ENCODE data around the gene RRP1. TPM values are rescaled to one million over a fixed set of nuclear protein-coding genes. Genes with fewer than 3 reads are reported as not detected.
A peak's percentile ranks its signal among the peaks of the same experiment; 100 is the strongest.

RRP1 gene
- polyA plus RNA-seq, 1 of the 3 experiments (the other 2 are of a cell fraction), result 22.7 TPM

DNA sequence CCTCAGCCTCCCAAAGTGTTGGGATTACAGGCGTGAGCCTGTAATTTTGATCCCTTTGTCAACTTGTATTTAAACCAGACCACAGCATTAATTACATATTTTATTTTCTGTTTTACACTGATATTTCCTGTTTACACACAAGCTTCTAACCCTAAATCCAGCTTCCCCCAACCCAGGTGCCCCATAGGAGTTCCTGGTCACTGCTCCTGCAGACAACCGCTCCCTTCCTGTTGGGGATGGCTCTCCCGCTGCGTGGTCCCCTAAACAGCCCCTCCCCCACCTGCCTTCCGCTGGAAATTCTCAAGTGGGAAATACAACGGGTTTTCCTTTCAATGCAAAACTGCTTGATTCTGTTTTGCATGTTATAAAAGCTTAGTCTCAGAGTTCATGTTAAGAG lies 17.0 kb upstream of the RRP1 start:
- no peak overlapping the region for H3K4me3 ChIP-seq (ENCODE audit: low read depth in 2 of 2, low read length in 1 of 2)
- H3K27ac ChIP-seq (ENCODE audit: low read depth in 2 of 2, low read length in 1 of 2), result no peak overlapping the region
- TF ChIP-seq MEF2A (IDR thresholded peaks at IDR 0.05; ENCODE audit: borderline replicate concordance, low read depth), result no peak
- TF ChIP-seq ZBTB33 (IDR thresholded peaks at IDR 0.05; ENCODE audit: borderline replicate concordance, low read depth), result no peak
- no peak for TF ChIP-seq MAX (IDR thresholded peaks at IDR 0.05; ENCODE audit: low read depth)
- TF ChIP-seq POLR2AphosphoS5 (IDR thresholded peaks at IDR 0.05; ENCODE audit: low read depth, low read length), result no peak
- no peak for TF ChIP-seq ELF1 (IDR thresholded peaks at IDR 0.05)
- TF ChIP-seq RAD21 (IDR thresholded peaks at IDR 0.05; ENCODE audit: low read length), result no peak
- no peak for TF ChIP-seq SMC3 (IDR thresholded peaks at IDR 0.05; ENCODE audit: low read depth, low read length)
- no peak for TF ChIP-seq GATA2 (CRISPR knock-in tag; IDR thresholded peaks at IDR 0.05)
- TF ChIP-seq SIN3A (IDR thresholded peaks at IDR 0.05; ENCODE audit: borderline replicate concordance, low read depth, low read length), result no peak
- TF ChIP-seq RXRA (IDR thresholded peaks at IDR 0.05; ENCODE audit: borderline replicate concordance, low read depth), result no peak
- no peak for TF ChIP-seq USF2 (IDR thresholded peaks at IDR 0.05; ENCODE audit: borderline replicate concordance, low read depth, low read length)
- no peak for DNase-seq
- 90% methylated on average over 6 of the region's 6 CpGs for WGBS (ENCODE audit: low lambda C conversion rate)
- H3K27me3 ChIP-seq (ENCODE audit: insufficient read depth), result no peaks in the 10 kb centered on the region
- no peaks in the 10 kb centered on the region for H3K9me3 ChIP-seq
- no peak overlapping the region for H3K9ac ChIP-seq
- no peaks in the 10 kb centered on the region for H4K20me1 ChIP-seq (ENCODE audit: insufficient read depth)
- H3K9me2 ChIP-seq, result no peaks in the 10 kb centered on the region
- ChIA-PET POLR2A (interaction anchor here (0.6 to 0.8 kb wide), 2 partner anchors 44 to 939 kb away, joined by 3 to 4 read pairs; no protein-coding TSS in a partner anchor), CTCF (interaction anchor here (1.0 to 1.3 kb wide), 3 partner anchors 10 to 17 kb away, joined by 3 to 6 read pairs (median 3); partner anchors contain the start of gene RRP1)
- H3F3A ChIP-seq (replicated peaks; ENCODE audit: insufficient read depth), result peaks cover 17% of the 10 kb centered on the region
- H3K4me2 ChIP-seq, result no peak overlapping the region
- H3K36me3 ChIP-seq (replicated peaks in 1 of 2; ENCODE audit: control insufficient read depth in 1 of 2, insufficient read depth in 2 of 2, low read length in 1 of 2), result peaks cover 10 to 13% of the 10 kb centered on the region in 2 experiments
- H3K4me1 ChIP-seq (ENCODE audit: control insufficient read depth in 1 of 2, insufficient read depth in 2 of 2, low read depth in 1 of 2, low read length in 1 of 2), result peaks cover 0 to 11% of the 10 kb centered on the region in 2 experiments; a peak in 2 of 4 replicates
- peaks cover 17% of the 10 kb centered on the region; the same call in 1 of the 2 replicates for H3K79me2 ChIP-seq (ENCODE audit: insufficient read depth)
- no peak overlapping the region for H2AFZ ChIP-seq (ENCODE audit: low read depth)

- H3K36me3 ChIP-seq (replicated peaks in 1 of 2; ENCODE audit: control insufficient read depth in 1 of 2, insufficient read depth in 2 of 2, low read length in 1 of 2), result peaks cover 10 to 13% of the 10 kb centered on the region in 2 experiments
- no peaks in the 10 kb centered on the region for H3K9me3 ChIP-seq
- H3K4me2 ChIP-seq, result peak overlapping the region; percentile 85; the same call in 1 of the 2 replicates
- POLR2A ChIA-PET, result no interaction called here
- H2AFZ ChIP-seq (ENCODE audit: low read depth), result no peak overlapping the region
- no peak for DNase-seq
- H3K27ac ChIP-seq (ENCODE audit: low read depth in 2 of 2, low read length in 1 of 2), result no peak overlapping the region
- TF ChIP-seq GATA2 (CRISPR knock-in tag; IDR thresholded peaks at IDR 0.05) (no peak), SIN3A (IDR thresholded peaks at IDR 0.05; ENCODE audit: borderline replicate concordance, low read depth, low read length) (no peak), CTCF (IDR thresholded peaks at IDR 0.05) (no peak), RCOR1 (IDR thresholded peaks at IDR 0.05; ENCODE audit: low read length) (no peak), MXI1 (IDR thresholded peaks at IDR 0.05; ENCODE audit: low read depth, low read length) (no peak), TCF12 (IDR thresholded peaks at IDR 0.05) (no peak), PBX3 (IDR thresholded peaks at IDR 0.05) (no peak), USF2 (IDR thresholded peaks at IDR 0.05; ENCODE audit: borderline replicate concordance, low read depth, low read length) (no peak)
- CTCF ChIA-PET, result interaction anchor here (1.5 kb wide), 1 partner anchor 15 kb away, joined by 7 read pairs; the partner anchor contains the start of gene RRP1
- peaks cover 17% of the 10 kb centered on the region; the same call in 1 of the 2 replicates for H3K79me2 ChIP-seq (ENCODE audit: insufficient read depth)
- no peaks in the 10 kb centered on the region for H3K27me3 ChIP-seq (ENCODE audit: insufficient read depth)
- no peak overlapping the region for H3K9ac ChIP-seq
- no peak overlapping the region for H3K4me3 ChIP-seq (ENCODE audit: low read depth in 2 of 2, low read length in 1 of 2)
- 96% methylated on average over 10 of the region's 10 CpGs for WGBS (ENCODE audit: low lambda C conversion rate)
- peaks cover 17% of the 10 kb centered on the region for H3F3A ChIP-seq (replicated peaks; ENCODE audit: insufficient read depth)
- H3K9me2 ChIP-seq, result no peaks in the 10 kb centered on the region
- peaks cover 0 to 7% of the 10 kb centered on the region in 2 experiments; a peak in 1 of 4 replicates for H3K4me1 ChIP-seq (ENCODE audit: control insufficient read depth in 1 of 2, insufficient read depth in 2 of 2, low read depth in 1 of 2, low read length in 1 of 2)
- H4K20me1 ChIP-seq (ENCODE audit: insufficient read depth), result no peaks in the 10 kb centered on the region
These were observed 15.2 kb upstream of the RRP1 start for GRCh38 chr21:43774163-43774562.
